ENCODE measurements around the gene TMEM132C.

Gene TMEM132C

DNA sequence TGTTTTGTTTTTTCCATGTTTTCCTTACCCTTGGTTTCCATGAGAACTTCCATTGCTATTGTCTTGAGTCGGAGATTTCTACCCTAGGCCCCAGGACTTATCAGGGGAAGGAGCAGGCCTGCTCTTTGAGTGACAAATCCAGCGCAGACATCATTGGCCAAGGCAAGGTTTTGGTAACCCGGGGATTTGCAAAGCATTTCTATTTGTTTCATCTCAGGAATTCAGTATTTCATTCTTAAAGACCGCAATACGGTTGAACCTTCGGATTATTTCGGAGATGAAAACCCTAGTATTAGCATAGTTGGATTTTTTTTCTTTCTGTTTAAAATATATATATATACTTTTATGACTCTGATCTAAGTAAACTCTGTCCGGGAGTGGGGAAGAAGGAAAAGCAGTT, 62.0 kb downstream of the TMEM132C start:
- no peaks in the 10 kb centered on the region for H3K36me3 ChIP-seq (ENCODE audit: low read depth)

DNA sequence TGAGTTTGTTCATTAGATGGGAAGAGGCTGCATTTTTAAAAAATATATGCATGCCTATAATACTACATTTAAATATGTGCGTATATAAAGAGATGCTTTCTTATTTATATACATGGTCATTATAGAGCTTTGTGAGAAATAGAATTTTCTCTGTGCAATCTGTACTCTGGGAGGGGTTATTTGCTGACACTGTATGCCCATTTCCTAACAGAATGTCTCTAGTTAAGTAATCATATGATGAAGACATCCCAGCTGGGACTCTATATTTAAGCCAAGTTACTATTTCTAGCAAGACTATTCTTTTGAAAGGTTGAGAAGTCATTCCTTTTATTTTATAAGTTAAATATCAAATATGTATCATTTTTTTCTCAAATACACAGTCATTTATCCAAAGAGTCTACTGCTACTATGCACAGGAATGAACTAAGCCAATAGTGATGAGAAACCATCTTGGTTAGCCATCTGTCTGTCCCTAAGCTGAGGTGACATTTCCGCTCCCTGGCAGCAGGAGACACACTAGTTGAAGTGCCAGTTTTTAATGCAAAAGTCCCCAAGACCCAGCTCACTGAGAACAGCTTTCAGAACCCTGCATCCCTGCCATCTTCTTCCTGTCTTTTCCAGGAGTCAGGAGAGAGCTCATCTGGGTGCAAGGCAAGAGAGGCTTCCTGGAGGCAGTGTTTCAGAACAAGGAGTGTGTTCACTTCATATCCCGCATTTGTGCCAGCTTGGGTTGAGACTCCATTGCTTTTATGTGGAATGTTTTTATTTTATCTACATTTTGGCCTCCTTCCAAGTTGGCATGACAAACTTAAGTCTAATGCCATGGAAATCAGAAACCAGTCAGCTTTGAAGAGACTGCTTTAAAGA, 69.5 kb downstream of the TMEM132C start:
- Histone ChIP-seq H3K4me3 (ENCODE audit: severe bottlenecking) (no peak overlapping the region), H3K9me3 (ENCODE audit: severe bottlenecking) (no peaks in the 10 kb centered on the region), H3K27me3 (ENCODE audit: insufficient read depth, poor library complexity, severe bottlenecking) (no peaks in the 10 kb centered on the region), H3K27ac (ENCODE audit: poor library complexity, severe bottlenecking) (no peak overlapping the region), H3K4me1 (ENCODE audit: insufficient read depth, poor library complexity, severe bottlenecking) (no peaks in the 10 kb centered on the region), H3K36me3 (ENCODE audit: low read depth) (no peaks in the 10 kb centered on the region)
- no peak for DNase-seq (ENCODE audit: low spot score)
- no peak for ATAC-seq (ENCODE audit: low read depth)
- TF ChIP-seq, protein P1, sequence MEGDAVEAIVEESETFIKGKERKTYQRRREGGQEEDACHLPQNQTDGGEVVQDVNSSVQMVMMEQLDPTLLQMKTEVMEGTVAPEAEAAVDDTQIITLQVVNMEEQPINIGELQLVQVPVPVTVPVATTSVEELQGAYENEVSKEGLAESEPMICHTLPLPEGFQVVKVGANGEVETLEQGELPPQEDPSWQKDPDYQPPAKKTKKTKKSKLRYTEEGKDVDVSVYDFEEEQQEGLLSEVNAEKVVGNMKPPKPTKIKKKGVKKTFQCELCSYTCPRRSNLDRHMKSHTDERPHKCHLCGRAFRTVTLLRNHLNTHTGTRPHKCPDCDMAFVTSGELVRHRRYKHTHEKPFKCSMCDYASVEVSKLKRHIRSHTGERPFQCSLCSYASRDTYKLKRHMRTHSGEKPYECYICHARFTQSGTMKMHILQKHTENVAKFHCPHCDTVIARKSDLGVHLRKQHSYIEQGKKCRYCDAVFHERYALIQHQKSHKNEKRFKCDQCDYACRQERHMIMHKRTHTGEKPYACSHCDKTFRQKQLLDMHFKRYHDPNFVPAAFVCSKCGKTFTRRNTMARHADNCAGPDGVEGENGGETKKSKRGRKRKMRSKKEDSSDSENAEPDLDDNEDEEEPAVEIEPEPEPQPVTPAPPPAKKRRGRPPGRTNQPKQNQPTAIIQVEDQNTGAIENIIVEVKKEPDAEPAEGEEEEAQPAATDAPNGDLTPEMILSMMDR (IDR thresholded peaks at IDR 0.05; ENCODE audit: poor library complexity, severe bottlenecking), result no peak

More for the DNA sequence above, 62.0 kb downstream of the TMEM132C start:
- Histone ChIP-seq H3K9me3 (ENCODE audit: severe bottlenecking) (no peaks in the 10 kb centered on the region), H3K4me1 (ENCODE audit: insufficient read depth, poor library complexity, severe bottlenecking) (no peaks in the 10 kb centered on the region), H3K27me3 (ENCODE audit: insufficient read depth, poor library complexity, severe bottlenecking) (no peaks in the 10 kb centered on the region), H3K4me3 (ENCODE audit: severe bottlenecking) (no peak overlapping the region), H3K27ac (ENCODE audit: poor library complexity, severe bottlenecking) (no peak overlapping the region)
- DNase-seq (ENCODE audit: low spot score), result no peak
- no peak for ATAC-seq (ENCODE audit: low read depth)
- TF ChIP-seq, protein P1 (IDR thresholded peaks at IDR 0.05; ENCODE audit: poor library complexity, severe bottlenecking), result no peak

DNA sequence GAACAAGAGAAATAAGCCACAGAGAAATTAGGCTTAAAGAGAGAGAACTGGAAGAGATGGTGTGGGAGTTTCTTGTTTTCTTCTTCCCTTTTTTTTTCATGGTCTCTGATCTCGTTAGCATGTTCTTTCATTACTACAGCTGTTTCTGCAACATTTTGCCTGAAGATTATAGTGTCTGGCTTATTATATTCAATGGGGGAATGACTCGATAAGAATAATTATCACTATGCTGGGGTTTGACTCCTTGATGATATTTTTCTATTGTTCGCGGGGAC, 70.0 kb downstream of the TMEM132C start:
- TF ChIP-seq, protein P1 (IDR thresholded peaks at IDR 0.05; ENCODE audit: poor library complexity, severe bottlenecking), result no peak
- no peak for DNase-seq (ENCODE audit: low spot score)
- no peaks in the 10 kb centered on the region for H3K4me1 ChIP-seq (ENCODE audit: insufficient read depth, poor library complexity, severe bottlenecking)
- no peaks in the 10 kb centered on the region for H3K9me3 ChIP-seq (ENCODE audit: severe bottlenecking)
- no peaks in the 10 kb centered on the region for H3K27me3 ChIP-seq (ENCODE audit: insufficient read depth, poor library complexity, severe bottlenecking)
- no peak overlapping the region for H3K4me3 ChIP-seq (ENCODE audit: severe bottlenecking)
- no peak for ATAC-seq (ENCODE audit: low read depth)
- no peaks in the 10 kb centered on the region for H3K36me3 ChIP-seq (ENCODE audit: low read depth)
- H3K27ac ChIP-seq (ENCODE audit: poor library complexity, severe bottlenecking), result no peak overlapping the region

DNA sequence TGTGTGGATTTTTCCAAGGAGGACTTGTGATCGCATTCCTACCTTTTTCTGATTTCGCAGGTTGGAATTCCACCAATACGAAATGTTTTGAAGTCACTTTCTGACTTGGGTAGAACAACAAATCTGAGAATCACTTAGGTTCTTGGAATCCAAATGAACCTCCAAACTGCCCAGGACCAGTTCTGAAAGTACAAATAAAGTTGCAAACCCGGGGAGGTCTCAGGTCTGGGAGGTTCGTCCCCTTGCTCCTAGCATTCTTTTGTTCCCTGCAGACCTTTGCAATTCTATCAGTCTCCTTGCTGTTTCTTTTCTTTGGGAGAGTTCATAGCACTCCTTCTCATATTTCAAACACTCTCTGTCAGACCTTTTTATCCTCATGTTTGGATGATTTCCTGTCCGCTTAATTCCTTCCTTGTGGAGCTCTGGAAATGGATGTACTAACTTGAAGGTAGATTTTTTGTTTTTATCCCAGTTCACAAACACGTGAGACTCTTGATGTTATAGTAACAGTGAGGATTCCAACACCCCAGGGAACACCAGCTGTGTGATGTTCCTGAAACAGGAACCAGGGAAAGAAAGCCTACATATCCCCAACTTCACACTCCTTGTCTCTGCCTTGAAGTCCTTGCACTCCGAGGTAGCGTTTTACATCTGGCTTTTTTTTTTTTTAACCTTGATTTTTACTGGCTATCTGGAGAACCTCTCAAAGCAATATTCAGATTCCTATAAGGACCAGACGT, 70.6 kb downstream of the TMEM132C start:
- DNase-seq (ENCODE audit: low spot score) (no peak), ATAC-seq (ENCODE audit: low read depth) (no peak)
- Histone ChIP-seq H3K36me3 (ENCODE audit: low read depth) (no peaks in the 10 kb centered on the region), H3K4me1 (ENCODE audit: insufficient read depth, poor library complexity, severe bottlenecking) (no peaks in the 10 kb centered on the region), H3K4me3 (ENCODE audit: severe bottlenecking) (no peak overlapping the region), H3K9me3 (ENCODE audit: severe bottlenecking) (no peaks in the 10 kb centered on the region), H3K27me3 (ENCODE audit: insufficient read depth, poor library complexity, severe bottlenecking) (no peaks in the 10 kb centered on the region), H3K27ac (ENCODE audit: poor library complexity, severe bottlenecking) (no peak overlapping the region)
- TF ChIP-seq, protein P1 (IDR thresholded peaks at IDR 0.05; ENCODE audit: poor library complexity, severe bottlenecking), result no peak

All from RWPE2 (cell line).